Limb (tissue), 2 donors: Measurements from ENCODE around the gene XRCC4.
A peak's percentile ranks its signal among the peaks of the same experiment; 100 is the strongest.
"Not testable (repeated sequence)": the region's sequence is repeated elsewhere in the genome, so short reads cannot be mapped to it uniquely, and the experiment has no call there.

Experiments used
- DNase-seq, 2 donors: peaks; one replicate each; pipeline ENCODE4 v3.0.0-alpha.2; 2016; ENCODE audit errors: extremely low spot score in 2 of 2

XRCC4 gene

GRCh38 chr5:83115816-83116215 lies 38.5 kb downstream of the XRCC4 start:
- DNase-seq, result no peak

GRCh38 chr5:83118471-83118870 lies 41.1 kb downstream of the XRCC4 start:
- no peak for DNase-seq

- no peak for DNase-seq
Measured at GRCh38 chr5:83118976-83119375, 41.6 kb downstream of the XRCC4 start.

- no peak for DNase-seq
Measured at GRCh38 chr5:83124593-83124992, 47.2 kb downstream of the XRCC4 start.

- no peak for DNase-seq
Measured at GRCh38 chr5:83125560-83125959, 48.2 kb downstream of the XRCC4 start.

GRCh38 chr5:83126501-83126900 lies 49.2 kb downstream of the XRCC4 start:
- DNase-seq, result no peak

- no peak for DNase-seq
Measured at GRCh38 chr5:83133797-83134196, 56.5 kb downstream of the XRCC4 start.

- no peak for DNase-seq
Measured at GRCh38 chr5:83142526-83142925, 65.2 kb downstream of the XRCC4 start.

- no peak for DNase-seq
Measured at GRCh38 chr5:83145241-83145640, 67.9 kb downstream of the XRCC4 start.

- DNase-seq, result peak in 1 of 2 donors; percentile 55
Measured at GRCh38 chr5:83145882-83146331, 68.6 kb downstream of the XRCC4 start.

GRCh38 chr5:83146441-83146840 lies 69.1 kb downstream of the XRCC4 start:
- DNase-seq, result no peak

GRCh38 chr5:83147593-83147992 lies 70.2 kb downstream of the XRCC4 start:
- DNase-seq, result no peak

GRCh38 chr5:83148370-83148769 lies 71.0 kb downstream of the XRCC4 start:
- no peak for DNase-seq

- DNase-seq, result no peak
Measured at GRCh38 chr5:83149671-83150070, 72.3 kb downstream of the XRCC4 start.

- DNase-seq, result no peak
Measured at GRCh38 chr5:83151821-83152220, 74.5 kb downstream of the XRCC4 start.

- not testable (repeated sequence) for DNase-seq
Measured at GRCh38 chr5:83152996-83153395, 75.6 kb downstream of the XRCC4 start.

GRCh38 chr5:83156001-83156400 lies 78.7 kb downstream of the XRCC4 start:
- no peak for DNase-seq

- DNase-seq, result no peak
Measured at GRCh38 chr5:83157163-83157562, 79.8 kb downstream of the XRCC4 start.

GRCh38 chr5:83162601-83163000 lies 85.3 kb downstream of the XRCC4 start:
- no peak for DNase-seq

- DNase-seq, result no peak
Measured at GRCh38 chr5:83167538-83167937, 90.2 kb downstream of the XRCC4 start.

GRCh38 chr5:83169571-83170337 lies 92.4 kb downstream of the XRCC4 start:
- DNase-seq, result no peak

- DNase-seq, result no peak
Measured at GRCh38 chr5:83172011-83172410, 94.7 kb downstream of the XRCC4 start.

GRCh38 chr5:83172655-83173054 lies 95.3 kb downstream of the XRCC4 start:
- DNase-seq, result no peak

GRCh38 chr5:83173826-83174225 lies 96.5 kb downstream of the XRCC4 start:
- DNase-seq, result no peak
